Endothelial cell of umbilical vein (primary cell): ENCODE data around the gene MORF4L1. TPM values are rescaled to one million over a fixed set of nuclear protein-coding genes. Genes with fewer than 3 reads are reported as not detected.

Experiments
- BruUV-seq: library from RNA; stranded (reverse); fragments of 400-500 nt; replicated peaks from 2 replicates; lab custom pipeline; 2021; lab: Mats Ljungman, UMichigan
- CTCF ChIA-PET: fragments of 300-600, 350-600 bp; sonication (Branson Sonifier 250); formaldehyde crosslinking; loops from one replicate; lab custom pipeline; 2021; ENCODE audit warnings: antibody characterized with exemption, inconsistent platforms; lab: Charles Lee
- POLR2A ChIA-PET: fragments of 300-600, 350-600 bp; sonication (Branson Sonifier 250); formaldehyde crosslinking; loops from one replicate; lab custom pipeline; 2021; ENCODE audit warnings: antibody characterized with exemption, inconsistent platforms; lab: Charles Lee
- DNase-seq: peaks from one replicate; pipeline ENCODE4 v3.0.0-alpha.2; 2011; ENCODE audit warnings: low read depth, low spot score
- FAIRE-seq: peaks from 2 replicates; lab custom pipeline; 2011; peaks lifted over from hg19 to GRCh38; lab: Jason Lieb, UNC
- H2AFZ ChIP-seq: 2 replicates; pipeline ENCODE4 v1.6.0; 2012; ENCODE audit warnings: low read depth, low read length, control low read depth, inconsistent platforms
- H3K27ac ChIP-seq: 2 replicates; pipeline ENCODE4 v1.5.1; 2011; ENCODE audit warnings: low read depth, mild to moderate bottlenecking, control low read depth, low read length, moderate library complexity; ENCODE audit not compliant: insufficient read depth
- H3K27me3 ChIP-seq, 2 experiments: 2 replicates each; pipeline versions ENCODE4 v1.6.0 to v1.6.1; 2011; ENCODE audit warnings: low read length in 2 of 2, mixed read lengths in 1 of 2; ENCODE audit not compliant: control insufficient read depth in 2 of 2, insufficient read depth in 2 of 2
- H3K36me3 ChIP-seq, 2 experiments: 2 replicates in 1 of 2; 3 replicates in 1 of 2; pipeline ENCODE4 v1.5.1; 2011; ENCODE audit warnings: low read length in 2 of 2, mild to moderate bottlenecking in 1 of 2, moderate library complexity in 1 of 2; ENCODE audit not compliant: control insufficient read depth in 2 of 2, insufficient read depth in 2 of 2; ENCODE audit errors: extremely low read depth in 1 of 2
- H3K4me1 ChIP-seq: 3 replicates; pipeline ENCODE4 v1.5.1; 2011; ENCODE audit warnings: mild to moderate bottlenecking, low read length; ENCODE audit not compliant: control insufficient read depth, insufficient read depth; ENCODE audit errors: extremely low read depth
- H3K4me2 ChIP-seq: 2 replicates; pipeline ENCODE4 v1.6.1; 2011; ENCODE audit warnings: low read length, control low read depth, mixed read lengths; ENCODE audit not compliant: insufficient read depth
- H3K4me3 ChIP-seq, 3 experiments: fragments of 200-600 bp in 1 of 3; sonication (generic), shearing (Covaris generic) in 1 of 3; replicated peaks in 1 of 3; 2 replicates each; pipeline ENCODE4 v1.5.1; 2011 to 2016; ENCODE audit warnings: control low read depth in 3 of 3, low read length in 3 of 3, mild to moderate bottlenecking in 2 of 3, inconsistent platforms in 1 of 3, low read depth in 1 of 3, moderate library complexity in 1 of 3; ENCODE audit not compliant: insufficient read depth in 1 of 3
- H3K79me2 ChIP-seq: 2 replicates; pipeline ENCODE4 v1.6.0; 2012; ENCODE audit warnings: low read length, inconsistent platforms; ENCODE audit not compliant: control insufficient read depth, insufficient read depth
- H3K9ac ChIP-seq: replicated peaks from 2 replicates; pipeline ENCODE3; 2011; ENCODE audit warnings: low read length, control low read depth; ENCODE audit not compliant: insufficient read depth; ENCODE audit errors: extremely low read depth
- H3K9me1 ChIP-seq: replicated peaks from 3 replicates; pipeline ENCODE4 v1.6.0; 2011; ENCODE audit warnings: mild to moderate bottlenecking, low read length; ENCODE audit not compliant: control insufficient read depth, insufficient read depth; ENCODE audit errors: extremely low read depth
- H3K9me3 ChIP-seq: replicated peaks from 2 replicates; pipeline ENCODE4 v1.5.1; 2012; ENCODE audit warnings: low read length, inconsistent platforms; ENCODE audit not compliant: control insufficient read depth, insufficient read depth
- H4K20me1 ChIP-seq: replicated peaks from 2 replicates; pipeline ENCODE3; 2011; ENCODE audit warnings: mild to moderate bottlenecking, low read length; ENCODE audit not compliant: control insufficient read depth, insufficient read depth; ENCODE audit errors: extremely low read depth
- EZH2 ChIP-seq: IDR thresholded peaks from 2 replicates; pipeline ENCODE4 v1.6.1; 2012; ENCODE audit warnings: borderline replicate concordance, low read depth, mild to moderate bottlenecking, moderate library complexity, low read length, inconsistent platforms; ENCODE audit not compliant: severe bottlenecking
- FOS ChIP-seq: IDR thresholded peaks from 2 replicates; pipeline ENCODE4 v1.6.1; 2011; ENCODE audit warnings: mild to moderate bottlenecking, low read length, moderate library complexity, borderline replicate concordance; ENCODE audit not compliant: insufficient read depth
- GATA2 ChIP-seq: IDR thresholded peaks from 2 replicates; pipeline ENCODE4 v1.7.0; 2011; ENCODE audit warnings: low read depth, mild to moderate bottlenecking, moderate library complexity, mixed read lengths, low read length; ENCODE audit not compliant: insufficient read length, insufficient read depth
- JUN ChIP-seq: IDR thresholded peaks from 2 replicates; pipeline ENCODE4 v1.6.1; 2011; ENCODE audit warnings: borderline replicate concordance, low read depth; ENCODE audit not compliant: insufficient read length, insufficient read depth
- MAX ChIP-seq: IDR thresholded peaks from 2 replicates; pipeline ENCODE4 v1.6.1; 2011; ENCODE audit not compliant: insufficient read depth, insufficient read length
- MYC ChIP-seq: IDR thresholded peaks from one replicate; pipeline ENCODE4 v1.6.1; 2011; ENCODE audit warnings: mild to moderate bottlenecking, low read depth, low read length
- POLR2A ChIP-seq: IDR thresholded peaks from 2 replicates; pipeline ENCODE4 v1.6.1; 2012; ENCODE audit warnings: low read depth, mild to moderate bottlenecking, control low read depth, low read length
- POLR2AphosphoS5 ChIP-seq: IDR thresholded peaks from 2 replicates; pipeline ENCODE4 v1.6.1; 2012; ENCODE audit warnings: low read depth, mild to moderate bottlenecking, control low read depth, low read length, moderate library complexity; ENCODE audit not compliant: insufficient read depth
- dilution Hi-C: fragments of 300-500 bp; cut with MboI; formaldehyde crosslinking; loops from one replicate; pipeline ENCODE4 v1.15.0; 2019; ENCODE audit warnings: low sequenced_read_pairs; ENCODE audit not compliant: extremely low pct_ligation_motif_present
- intact Hi-C: fragments of 100-400 bp; cut with micrococcal nuclease; formaldehyde crosslinking; loops from one replicate; pipeline ENCODE4 v1.10.0; 2022
- polyA plus RNA-seq, 4 experiments: library from polyadenylated mRNA; depleted of rRNA in 3 of 4; stranded (reverse) in 3 of 4; unstranded in 1 of 4; fragments of >200 nt; gene quantifications; 2 replicates each; pipeline versions ENCODE4 v1.2.1 to v1.2.3, GENCODE V29; 2011 to 2012; ENCODE audit warnings: missing spikeins in 1 of 4
- total RNA-seq: library from RNA; stranded (reverse); gene quantifications from 2 replicates; pipeline ENCODE4 v1.2.3, GENCODE V29; 2021
- TF ChIP-seq, protein P1 (sequence below), 2 donors: IDR thresholded peaks; 1 replicate in 1 of 2; 2 replicates in 1 of 2; pipeline ENCODE4 v1.5.1; 2011; ENCODE audit warnings: low read length in 2 of 2, mild to moderate bottlenecking in 2 of 2, moderate library complexity in 2 of 2, control low read depth in 1 of 2, inconsistent platforms in 1 of 2, low read depth in 1 of 2; ENCODE audit not compliant: insufficient read depth in 1 of 2; ENCODE audit errors: extremely low read depth in 1 of 2

Gene MORF4L1
- total and polyA plus RNA-seq, 2 donors (not counting 3 experiments of a cell fraction or from before 2014, with no cell fraction given): 164 to 404 TPM

DNA sequence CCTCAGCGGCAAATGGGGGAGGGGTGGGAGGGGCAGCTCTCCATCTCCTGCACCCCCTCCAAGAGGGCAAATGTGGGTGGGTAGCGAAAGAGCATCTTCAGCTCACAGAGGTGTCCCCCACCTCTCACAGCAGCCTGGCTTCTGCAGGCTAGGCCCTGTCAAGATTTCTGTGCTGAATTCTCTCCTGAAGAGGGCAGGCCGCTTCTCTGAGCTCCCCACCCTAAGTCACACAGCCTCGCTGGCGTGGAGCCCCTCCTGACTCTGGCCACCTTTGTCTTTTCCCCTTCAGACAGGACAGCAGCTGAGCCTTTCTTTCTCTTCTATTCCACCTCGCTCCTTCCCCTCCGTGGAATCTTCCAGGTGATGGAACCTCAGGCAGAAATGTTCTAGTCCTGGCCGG is 35.1 kb upstream of the MORF4L1 start:
- dilution Hi-C loops: no loop called here
- POLR2A ChIA-PET: no interaction called here

More for the DNA sequence above, 35.1 kb upstream of the MORF4L1 start:
- TF ChIP-seq POLR2A (no peak), FOS (no peak), JUN (no peak), GATA2 (no peak), MAX (no peak), POLR2AphosphoS5 (no peak), EZH2 (no peak), MYC (no peak)
- TF ChIP-seq, protein P1, sequence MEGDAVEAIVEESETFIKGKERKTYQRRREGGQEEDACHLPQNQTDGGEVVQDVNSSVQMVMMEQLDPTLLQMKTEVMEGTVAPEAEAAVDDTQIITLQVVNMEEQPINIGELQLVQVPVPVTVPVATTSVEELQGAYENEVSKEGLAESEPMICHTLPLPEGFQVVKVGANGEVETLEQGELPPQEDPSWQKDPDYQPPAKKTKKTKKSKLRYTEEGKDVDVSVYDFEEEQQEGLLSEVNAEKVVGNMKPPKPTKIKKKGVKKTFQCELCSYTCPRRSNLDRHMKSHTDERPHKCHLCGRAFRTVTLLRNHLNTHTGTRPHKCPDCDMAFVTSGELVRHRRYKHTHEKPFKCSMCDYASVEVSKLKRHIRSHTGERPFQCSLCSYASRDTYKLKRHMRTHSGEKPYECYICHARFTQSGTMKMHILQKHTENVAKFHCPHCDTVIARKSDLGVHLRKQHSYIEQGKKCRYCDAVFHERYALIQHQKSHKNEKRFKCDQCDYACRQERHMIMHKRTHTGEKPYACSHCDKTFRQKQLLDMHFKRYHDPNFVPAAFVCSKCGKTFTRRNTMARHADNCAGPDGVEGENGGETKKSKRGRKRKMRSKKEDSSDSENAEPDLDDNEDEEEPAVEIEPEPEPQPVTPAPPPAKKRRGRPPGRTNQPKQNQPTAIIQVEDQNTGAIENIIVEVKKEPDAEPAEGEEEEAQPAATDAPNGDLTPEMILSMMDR (IDR thresholded peaks at IDR 0.05; ENCODE audit: extremely low read depth in 1 of 2, insufficient read depth in 1 of 2, low read depth in 1 of 2, low read length in 2 of 2): no peak
- Histone ChIP-seq H3K4me1 (no peaks in the 10 kb centered on the region), H2AFZ (no peak overlapping the region), H4K20me1 (no peaks in the 10 kb centered on the region), H3K36me3 (no peaks in the 10 kb centered on the region), H3K79me2 (no peaks in the 10 kb centered on the region), H3K27ac (no peak overlapping the region), H3K9me1 (no peaks in the 10 kb centered on the region), H3K4me2 (no peak overlapping the region), H3K27me3 (peaks cover 4 to 6% of the 10 kb centered on the region in 2 experiments), H3K9me3 (no peaks in the 10 kb centered on the region), H3K4me3 (no peak overlapping the region), H3K9ac (no peak overlapping the region)
- BruUV-seq: no TSS peak
- CTCF ChIA-PET: interaction anchor here (1.1 kb wide), 1 partner anchor 28 kb away, joined by 3 read pairs; no protein-coding TSS in a partner anchor
- intact Hi-C loops: no loop called here
- DNase-seq: no peak
- FAIRE-seq: no peak
